ENCODE data around the gene CDK5RAP3.

Gene CDK5RAP3

DNA sequence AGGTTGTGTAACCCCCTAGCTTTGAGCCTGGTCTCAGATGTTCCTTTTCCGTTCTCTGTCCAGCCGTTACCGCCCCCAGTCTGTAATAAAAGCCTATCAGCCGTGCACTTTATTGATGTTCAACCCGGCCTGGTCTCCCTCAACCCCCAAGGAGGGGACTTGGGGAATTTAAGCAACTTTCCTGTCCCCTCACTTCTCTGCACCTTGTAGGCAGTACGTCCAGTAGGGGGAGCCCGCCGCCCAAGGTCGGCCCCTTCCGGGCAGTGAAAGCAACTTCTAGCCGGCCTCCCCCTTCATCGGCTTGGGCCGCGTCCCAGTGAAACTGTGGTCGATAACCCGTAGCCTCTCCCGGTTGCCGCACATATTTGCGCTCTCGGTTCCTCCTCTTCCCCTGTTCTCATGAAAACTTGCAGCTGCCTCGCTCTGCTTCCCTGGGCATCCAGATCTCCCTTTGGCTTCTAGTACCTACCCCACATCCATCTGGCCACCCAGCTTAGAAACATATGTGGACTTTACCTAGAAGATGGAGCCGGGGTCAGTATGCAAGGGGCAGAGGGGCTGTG, 21.6 kb upstream of the CDK5RAP3 start:
- DNase-seq = peak; percentile 52

DNA sequence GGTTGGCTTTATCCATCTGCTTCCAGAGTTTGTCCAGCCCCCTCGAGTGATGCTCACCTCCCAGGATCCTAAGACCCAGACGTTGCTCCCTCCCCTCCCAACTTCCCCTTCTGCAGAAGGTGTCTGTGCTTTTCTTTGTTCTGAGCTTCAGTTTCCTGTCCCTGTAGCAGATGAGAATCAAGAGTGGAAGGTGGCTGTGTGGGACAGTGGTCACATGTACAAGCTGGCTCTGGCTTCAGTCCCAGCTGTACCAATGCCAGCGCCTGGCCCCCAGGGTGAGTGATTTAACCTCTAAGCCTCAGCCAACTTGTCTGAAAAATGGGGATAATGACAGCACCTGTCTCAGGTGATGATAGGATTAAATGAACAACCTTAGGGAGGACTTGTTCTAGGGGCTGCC, 21.0 kb upstream of the CDK5RAP3 start:
- DNase-seq = no peak

DNA sequence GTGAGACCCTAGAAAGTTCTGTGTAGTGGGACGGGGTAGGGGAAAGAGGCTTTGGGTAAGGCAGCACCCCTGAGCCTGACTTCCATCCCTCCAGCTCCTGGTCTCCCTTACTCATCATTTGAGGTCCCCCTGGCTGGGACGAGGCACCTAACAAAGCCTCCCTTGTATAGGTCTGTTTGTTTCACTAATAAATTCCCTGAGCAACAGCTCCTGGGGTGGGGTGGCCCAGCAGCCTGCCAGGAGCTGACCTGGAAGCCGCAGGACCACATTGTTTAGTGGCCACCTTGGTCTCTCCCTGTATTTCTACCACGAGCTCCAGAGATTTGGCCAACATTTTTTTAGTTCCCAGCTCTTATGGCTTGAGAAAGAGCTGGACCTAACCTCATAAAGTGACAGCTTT, 20.5 kb upstream of the CDK5RAP3 start:
- DNase-seq = no peak

DNA sequence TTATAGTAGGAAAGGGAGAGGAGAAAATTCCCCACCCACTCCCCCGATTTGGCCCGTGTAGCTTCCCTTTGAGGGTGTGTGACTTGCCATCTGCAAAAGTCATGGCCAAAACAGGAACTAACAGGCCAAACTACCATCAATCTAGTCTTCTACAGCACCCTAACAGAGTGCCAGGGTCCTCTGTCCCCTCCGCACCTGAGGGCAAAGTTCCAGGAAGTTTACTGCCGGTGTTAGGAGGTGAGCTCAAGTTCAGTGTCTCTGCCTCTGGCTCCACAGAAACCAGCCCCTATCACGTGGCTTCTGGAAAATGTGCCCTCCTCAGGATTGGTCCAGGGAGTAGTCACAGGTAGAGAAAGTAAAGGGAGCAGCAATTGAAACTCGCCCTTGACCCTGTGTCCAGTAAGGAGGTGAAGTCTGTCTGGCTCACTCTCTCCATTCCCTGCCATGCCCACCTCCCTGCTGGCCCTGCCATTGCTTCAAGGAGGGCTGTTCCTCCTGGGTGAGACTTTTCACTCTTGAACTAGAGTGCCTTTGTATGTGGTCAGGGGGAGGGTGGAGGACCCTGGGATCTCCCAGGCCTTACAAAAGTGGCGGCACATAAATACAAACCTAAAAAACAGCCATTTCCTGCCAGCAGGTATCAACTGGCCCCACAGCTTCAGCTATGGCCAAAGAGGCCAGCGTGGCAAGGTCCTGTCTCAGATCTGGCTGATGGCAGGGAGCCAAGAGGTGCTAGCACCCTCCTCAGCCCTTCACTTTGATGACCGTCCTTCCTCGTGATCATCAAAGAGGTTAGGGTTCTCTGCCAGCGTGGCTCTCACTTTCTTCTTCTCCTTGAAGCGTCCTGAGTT, 18.5 kb upstream of the CDK5RAP3 start:
- no peak for DNase-seq

DNA sequence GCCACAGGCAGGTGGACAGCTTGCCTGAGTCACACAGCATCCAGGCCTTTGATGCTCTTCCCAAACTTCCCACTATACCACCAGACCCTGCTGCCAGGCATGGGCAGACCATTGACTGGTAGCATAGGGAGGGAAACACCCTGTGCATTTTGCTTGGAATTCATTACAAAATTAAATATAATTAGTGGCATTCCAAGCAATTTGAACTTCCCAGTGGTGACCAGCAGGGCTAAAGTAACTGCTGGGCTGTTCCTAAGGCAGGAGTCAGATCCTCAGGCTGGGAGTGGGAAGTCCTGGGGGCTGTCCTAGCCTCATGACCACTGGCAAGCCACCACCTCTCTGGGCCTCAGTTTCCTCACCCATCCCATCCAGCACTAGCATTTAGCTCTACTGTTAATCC, 17.0 kb upstream of the CDK5RAP3 start:
- DNase-seq = no peak

DNA sequence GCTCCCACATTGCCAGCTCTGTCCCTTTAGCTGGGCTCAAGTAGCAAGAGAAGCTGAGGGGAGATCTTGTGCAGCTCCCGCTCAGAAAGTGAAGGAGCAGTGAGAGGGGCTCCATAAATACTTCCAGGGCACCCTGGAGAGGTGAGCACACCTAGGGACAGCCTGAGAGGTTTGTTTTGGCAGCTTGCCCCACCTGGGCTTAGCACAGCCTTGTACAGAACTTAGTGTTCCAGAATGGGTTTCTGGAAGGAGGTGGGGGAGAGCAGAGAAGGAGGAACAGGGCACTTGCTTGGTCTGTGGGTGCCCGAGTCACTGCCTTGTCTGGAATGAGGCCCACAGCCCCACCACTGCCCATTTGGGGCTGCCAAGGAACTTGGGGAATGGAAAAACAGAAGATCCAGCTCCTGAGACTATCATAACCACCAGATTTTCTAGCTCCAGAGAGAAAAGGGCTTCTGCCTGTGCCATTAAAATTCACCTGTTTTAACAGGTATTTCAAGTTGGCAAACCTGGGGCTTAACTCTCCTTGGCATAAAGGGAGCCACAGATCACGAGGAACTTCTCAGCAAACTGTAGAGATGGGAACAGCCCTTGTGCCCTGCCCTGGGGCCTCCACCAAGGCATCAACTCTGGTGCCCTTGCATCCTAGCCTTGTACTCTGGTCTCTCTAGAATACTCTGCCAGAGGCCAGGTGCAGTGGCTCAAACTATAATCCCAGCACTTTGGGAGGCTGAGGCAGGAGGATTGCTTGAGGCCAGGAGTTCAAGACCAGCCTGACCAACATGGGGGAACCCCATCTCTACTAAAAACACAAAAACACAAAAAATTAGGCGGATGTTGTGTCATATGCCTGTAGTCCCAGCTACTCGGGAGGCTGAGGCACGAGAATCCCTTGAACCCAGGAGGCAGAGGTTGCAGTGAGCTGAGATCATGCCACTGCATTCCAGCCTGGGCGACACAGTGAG, 15.1 kb upstream of the CDK5RAP3 start:
- DNase-seq = no peak

DNA sequence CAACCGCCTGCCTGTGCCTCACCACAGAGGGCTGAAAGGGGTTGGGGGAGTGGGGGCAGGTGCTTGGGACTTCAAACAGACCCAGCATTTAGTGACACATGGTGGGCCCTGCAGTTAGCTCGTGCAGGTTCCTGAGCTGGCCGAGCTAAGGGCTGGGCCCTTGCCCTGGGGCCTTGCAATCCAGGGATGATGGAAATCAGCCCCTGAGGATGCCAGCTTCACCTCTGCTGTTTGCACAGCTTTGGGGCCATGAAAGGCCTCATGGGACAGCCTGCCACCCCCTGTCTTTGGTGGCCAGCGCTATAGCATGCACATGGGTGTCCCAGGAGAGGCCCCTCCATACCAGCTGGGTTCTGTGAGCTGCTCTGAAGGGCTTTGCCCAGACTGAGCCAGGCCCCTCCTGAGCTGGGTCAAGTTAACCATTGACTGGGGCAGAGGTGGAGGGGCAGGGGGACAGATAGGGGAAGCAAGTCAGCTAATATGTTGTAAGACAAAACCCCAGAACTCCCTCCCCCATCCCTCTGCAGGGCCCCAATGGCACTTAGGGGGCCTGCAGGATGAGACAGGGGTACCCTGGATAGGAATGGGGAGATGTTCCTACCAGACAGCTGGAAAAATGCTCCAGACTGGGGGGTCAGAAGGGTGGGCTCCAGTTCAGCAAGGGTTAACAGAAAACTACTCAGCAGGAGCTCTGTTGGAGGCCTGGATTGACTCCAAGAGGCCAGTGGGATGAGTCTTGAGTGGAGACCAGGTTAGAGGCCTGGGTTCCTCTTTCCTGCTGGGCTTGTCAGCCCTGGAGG, 13.9 kb upstream of the CDK5RAP3 start:
- DNase-seq = peak; percentile 10

DNA sequence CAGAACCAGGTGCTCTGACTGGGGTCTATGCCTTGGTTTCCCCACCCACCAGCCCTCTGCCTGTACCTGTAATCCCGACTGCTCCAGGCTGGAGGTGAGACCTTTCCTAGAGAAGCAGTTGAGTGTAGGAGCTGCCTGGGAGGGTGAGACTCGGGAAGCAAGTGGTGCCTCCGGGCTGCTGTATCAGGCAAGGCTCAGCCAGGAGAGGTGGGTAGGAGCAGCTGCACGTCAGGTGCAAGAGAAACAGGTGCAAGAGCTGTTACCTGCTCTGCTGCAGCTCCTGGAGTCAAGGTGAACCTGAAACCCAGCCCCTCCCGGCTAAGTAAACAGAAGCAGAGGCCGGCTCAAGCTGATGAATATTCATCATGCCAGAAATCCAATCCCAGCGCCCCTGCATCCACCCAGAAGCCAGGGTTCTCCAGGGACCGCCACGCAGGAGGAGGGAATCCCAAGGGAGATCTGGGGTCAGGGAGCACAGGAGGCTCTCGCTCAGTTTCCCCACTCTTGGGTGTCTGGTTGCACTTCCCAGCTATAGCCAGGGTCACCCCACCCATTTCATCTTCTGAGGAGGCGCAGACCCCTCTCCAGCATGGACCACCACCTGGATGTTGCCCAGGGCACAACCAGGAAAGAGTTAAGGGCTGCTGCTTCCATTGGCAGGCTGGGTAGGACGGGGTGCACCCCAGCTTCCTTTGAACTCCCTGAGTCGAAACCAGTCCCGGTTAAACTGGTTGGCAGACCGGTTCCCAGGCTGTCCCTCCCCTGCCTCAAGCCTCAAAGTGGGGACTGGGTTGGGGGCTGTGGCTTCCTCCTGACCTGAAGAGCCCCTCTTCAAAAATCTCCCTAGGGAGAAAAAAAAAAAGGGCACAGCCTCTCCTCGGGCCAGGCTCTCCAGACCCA, 13.1 kb upstream of the CDK5RAP3 start, which contains the start of gene PRR15L:
TSS of gene PRR15L (minus strand) at position 293 of the 900 bp plus-strand sequence. CDS start 4,649 bp downstream, outside the sequence.
- peak; percentile 27 for DNase-seq

DNA sequence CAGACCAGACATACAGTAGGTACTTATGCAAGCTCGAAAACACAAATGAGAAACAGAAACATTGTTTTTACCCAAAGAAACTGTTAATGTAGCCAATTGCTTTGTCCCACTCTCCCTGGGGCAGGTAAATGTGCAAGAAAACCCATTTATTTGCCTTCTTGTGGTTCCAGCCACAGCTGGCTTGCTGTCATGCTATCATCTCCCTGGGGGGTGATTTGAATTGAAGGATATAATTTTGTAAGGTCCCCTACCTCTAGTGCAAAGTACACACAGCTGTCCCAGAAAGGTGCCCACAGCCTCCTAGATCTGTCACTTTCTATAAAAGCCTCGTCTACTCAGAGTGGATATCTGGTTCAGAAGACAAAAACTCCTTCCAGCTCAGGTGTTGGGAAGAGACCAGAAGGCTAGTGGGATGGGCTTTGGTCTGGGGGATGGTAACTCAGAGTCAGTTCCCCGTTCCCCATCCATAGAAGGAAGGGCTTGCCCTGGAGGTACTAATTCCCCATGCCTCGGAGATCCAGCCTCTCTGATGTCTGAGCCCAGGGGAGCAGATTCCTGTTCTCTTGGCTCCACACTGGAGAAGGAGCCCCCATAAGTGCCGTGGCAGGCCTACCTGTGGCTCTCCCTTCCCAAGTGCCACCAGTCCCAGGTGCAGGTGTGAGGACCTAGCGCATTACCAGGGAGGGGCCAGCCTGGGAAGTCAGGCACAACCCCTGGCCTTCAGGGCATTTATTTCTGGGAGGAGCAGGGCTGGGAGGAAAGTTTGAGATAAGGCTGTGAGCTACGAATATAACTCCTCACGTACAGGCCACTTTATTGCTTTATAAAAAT, 10.9 kb upstream of the CDK5RAP3 start:
- DNase-seq = peak; percentile 17

DNA sequence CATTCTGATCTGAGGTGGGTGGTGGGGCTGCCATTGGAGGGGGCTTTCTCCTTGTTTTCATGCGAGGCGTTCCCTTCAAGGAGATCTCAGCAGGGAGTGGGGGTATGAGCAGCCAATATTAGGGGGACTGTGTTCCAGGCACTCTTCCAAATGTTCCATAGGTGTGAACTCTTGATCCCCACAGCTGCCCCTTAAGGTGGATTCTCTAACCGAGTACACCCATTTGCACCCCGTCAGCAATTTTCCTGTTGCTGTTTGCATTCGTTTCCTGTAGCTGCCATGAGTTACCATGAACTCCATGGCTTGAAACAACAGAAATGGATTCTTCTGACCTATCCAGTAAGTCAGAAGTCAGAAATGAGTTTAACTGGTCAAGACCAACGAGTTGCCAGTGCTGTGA, 9.5 kb upstream of the CDK5RAP3 start:
- DNase-seq = no peak

DNA sequence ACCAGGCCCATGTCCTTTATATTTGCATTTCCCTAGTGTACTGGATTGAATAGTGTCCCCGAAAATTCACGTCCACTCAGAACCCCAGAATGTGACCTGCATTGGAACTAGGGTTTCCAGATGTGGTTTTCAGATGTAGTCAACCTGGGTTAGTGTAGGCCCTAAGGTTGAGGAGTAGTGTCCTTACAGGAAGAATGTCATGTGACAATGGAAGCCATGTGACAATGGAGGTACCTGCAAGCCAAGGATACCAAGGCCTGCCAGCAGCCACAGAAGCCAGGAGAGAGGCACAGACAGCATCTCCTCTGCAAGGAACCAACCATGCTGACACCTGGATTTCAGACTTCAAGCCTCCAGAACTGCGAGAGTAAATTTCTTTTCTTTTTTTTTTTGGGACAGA, 8.0 kb upstream of the CDK5RAP3 start:
- DNase-seq = no peak

DNA sequence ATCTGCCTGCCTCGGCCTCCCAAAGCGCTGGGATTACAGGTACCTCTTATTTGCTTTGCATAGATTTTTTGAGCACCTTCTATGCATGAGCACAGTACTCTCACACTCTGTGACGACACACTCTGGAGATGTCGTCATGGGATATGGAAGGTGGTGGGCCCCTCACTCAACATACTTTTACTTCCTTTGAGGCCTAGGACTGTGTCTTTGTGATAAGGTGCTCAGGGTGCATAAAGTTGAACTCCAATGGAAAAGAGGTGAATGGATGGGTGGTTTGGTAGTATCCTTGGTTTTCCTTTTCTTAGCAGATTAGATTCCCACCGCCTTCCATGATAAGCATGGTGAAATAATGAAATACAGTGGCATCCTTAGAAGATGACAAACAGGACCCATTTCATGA, 6.1 kb upstream of the CDK5RAP3 start:
- DNase-seq = no peak

DNA sequence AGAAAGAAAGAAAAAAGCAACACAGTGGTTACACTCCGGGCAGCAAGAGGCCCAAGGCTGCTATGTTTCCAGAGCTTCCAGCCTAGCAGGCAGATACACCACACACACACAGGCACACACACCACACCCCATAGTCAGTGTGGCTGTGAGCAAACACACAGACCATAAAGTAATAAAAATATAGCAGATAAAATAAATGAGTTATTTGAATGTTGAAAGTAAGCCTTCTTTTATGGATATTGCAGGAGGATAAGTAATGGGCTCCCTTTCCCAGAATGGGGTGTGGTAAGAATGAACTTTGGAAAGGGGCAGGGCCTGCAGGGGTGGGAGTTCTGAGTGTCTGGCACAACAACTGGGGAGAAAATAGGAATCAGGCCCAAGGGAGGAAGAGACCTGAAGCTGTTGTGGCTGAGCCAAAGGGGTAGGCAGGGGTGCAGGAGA, 4.8 kb upstream of the CDK5RAP3 start:
- no peak for DNase-seq

DNA sequence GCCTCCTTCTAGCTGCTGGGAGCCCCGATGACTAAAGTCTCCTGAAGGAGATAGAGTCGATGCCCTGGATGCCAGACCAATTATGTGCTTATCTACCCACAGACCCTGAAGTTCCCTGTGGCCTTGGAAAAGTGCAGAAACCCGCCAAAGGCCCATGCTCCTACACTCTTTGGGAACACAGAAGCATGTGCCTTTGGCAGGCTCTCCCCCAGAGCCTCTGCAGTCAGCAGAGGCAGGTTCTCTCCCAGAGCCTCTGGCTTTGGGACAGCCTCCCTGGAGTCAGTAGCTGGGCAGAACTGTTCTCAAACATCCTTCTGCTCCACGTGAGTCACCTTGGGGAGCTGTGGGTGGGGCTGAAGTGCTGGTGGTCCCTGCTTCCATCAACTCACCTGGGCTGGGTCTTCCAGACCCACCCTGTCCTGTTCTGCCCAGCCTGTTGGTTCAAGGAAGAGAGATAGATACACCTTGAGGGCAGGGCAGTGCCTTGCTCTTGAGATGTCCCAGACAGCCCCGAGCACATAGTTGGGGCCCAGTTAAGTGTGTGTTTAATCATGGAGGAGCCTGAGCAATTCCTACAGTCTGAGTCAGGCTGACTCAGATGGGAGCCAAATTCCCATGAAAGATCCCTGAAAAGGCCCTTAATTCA, 3.2 kb upstream of the CDK5RAP3 start:
- DNase-seq = no peak

DNA sequence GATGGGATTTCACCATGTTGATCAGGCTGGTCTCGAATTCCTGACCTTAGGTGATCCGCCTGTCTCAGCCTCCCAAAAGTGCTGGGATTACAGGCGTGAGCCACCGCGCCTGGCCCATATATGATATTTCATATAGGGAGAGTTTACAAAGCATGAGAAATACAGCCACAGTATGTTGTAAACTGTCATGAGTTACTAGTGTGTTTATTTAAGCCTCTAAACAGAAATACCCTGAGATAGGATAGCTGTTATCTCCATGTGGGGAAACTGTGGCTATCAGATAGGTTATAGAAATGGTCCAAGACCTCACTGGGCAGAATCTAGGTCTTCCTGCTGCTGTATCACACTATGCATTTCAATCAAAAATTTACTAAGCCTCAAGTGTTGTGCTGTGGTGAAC, 2.1 kb upstream of the CDK5RAP3 start:
- DNase-seq = no peak

DNA sequence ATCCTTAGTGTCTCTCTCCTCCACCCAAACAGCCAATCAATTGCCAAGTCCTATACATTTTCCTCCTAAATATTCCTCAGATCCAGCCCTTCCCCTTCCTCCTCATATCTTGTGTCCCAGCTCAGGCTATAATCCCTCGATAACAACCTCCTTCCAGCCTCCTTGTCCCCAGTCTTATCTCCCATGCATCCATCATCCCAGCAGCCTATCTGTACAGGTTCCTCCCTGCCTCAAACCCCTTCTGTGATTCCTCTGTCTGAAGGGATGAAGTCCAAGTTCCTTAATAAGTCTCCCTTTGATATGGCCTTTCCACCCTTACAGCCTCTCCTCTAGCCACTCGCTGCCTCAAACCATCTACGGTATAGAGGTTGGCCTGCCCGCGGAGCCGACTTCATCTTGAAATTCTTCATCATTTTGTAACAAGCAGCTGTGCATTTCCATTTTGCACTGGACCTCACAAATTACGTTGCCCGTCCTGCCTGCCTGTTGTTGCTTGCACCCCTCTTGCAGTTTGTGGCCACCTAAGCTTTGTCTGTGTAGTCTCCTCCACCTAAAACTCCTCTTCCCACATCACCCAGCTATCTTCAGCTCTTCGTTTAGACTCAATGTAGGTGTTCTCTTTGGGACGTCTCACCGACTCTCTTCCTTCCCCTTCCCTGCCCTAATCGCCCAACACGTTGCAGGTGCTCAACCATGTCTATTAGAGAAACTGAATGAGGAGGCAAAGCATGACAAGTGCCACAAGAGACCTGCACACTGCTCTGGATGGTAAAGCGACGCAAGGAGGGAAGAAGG, 786 bp upstream of the CDK5RAP3 start:
- no peak for DNase-seq

DNA sequence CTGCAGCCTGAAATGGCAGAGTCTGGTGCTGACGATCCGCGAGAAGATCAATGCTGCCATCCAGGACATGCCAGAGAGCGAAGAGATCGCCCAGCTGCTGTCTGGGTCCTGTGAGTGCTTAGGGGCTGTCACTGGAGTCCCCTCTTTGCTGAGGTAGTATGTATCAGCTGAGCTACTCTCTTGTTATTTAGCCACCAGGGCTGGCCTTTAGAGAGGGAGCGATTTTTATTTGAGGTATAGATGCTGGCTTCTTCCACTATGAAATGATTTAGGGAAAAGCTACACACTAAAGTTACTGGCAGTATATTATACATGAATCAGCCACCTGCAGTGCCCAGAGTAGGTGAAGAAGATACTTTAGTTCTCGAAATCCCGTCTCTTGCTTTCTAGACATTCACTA, 2.6 kb downstream of the CDK5RAP3 start:
- DNase-seq = no peak

DNA sequence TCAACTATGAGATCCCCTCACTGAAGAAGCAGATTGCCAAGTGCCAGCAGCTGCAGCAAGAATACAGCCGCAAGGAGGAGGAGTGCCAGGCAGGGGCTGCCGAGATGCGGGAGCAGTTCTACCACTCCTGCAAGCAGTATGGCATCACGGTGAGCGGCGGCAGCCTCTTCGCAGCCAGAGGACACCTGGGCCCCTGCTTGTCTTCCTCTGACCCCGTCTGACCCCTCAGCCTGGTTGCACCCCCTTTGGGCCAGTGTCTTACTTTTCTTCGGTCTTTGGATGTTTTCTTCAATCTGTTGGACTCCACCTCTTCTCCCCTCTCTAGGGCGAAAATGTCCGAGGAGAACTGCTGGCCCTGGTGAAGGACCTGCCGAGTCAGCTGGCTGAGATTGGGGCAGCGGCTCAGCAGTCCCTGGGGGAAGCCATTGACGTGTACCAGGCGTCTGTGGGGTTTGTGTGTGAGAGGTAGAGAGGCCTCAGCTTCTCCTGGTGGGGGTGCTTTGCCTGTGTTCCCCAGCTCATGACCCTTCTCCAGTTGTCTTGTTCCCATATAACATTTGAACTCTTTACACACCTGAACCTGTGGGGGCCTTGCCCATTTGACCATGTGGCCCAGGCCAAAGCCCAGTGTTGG, 4.4 kb downstream of the CDK5RAP3 start:
- DNase-seq = no peak

DNA sequence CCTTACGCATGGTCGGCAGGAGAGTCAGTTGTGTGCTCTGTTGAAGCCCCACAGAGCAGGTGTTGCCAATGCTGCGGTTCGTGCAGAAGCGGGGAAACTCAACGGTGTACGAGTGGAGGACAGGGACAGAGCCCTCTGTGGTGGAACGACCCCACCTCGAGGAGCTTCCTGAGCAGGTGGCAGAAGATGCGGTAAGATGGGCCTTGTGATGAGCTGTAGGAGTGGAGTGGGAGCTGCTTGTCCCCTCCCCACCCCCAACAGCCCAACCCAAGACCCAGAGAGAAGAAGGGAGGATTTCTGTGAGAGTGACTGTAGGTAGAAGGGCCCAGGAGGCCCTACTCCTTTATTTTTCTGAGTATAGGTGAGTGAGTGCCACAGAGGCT, 4.9 kb downstream of the CDK5RAP3 start:
- no peak for DNase-seq
